ENCODE measurements around the gene ZNF462. TPM values are rescaled to one million over a fixed set of nuclear protein-coding genes. Genes with fewer than 3 reads are reported as not detected.

Gene ZNF462
- total and polyA plus RNA-seq, 2 of the 4 experiments (the other 2 are of a cell fraction) = 6.1 to 18.8 TPM

DNA sequence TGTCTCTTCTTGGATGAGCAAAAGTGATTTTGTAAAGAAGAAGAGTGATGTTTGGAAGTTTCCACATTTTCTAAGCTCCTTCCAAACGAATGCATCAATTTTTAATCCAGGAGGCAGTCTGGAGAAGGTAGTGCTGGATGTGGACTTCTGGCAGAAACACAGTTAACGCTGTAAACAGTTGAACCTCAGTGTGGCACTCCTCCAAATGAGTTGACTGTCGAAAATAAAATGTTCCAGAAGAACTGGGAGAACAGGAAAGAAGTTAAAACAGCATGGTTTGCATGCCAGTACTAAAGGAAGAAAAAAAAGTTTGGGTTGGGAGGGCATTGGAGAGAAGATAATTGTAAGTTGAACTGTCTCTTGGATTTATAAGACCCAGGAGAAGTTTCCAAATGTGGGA, 6.5 kb downstream of the ZNF462 start:
- 24% methylated on average over 2 of the region's 3 CpGs; no CpG with 5 or more reads in 1 of the 2 experiments for WGBS, 2 experiments (ENCODE audit: extremely low coverage in 2 of 2, insufficient read length in 1 of 2)
- no peak overlapping the region for H3K14ac ChIP-seq (replicated peaks; ENCODE audit: low read depth, low read length)
- H2AFZ ChIP-seq (replicated peaks; ENCODE audit: low read length, poor library complexity) = no peak overlapping the region
- no peak for TF ChIP-seq MAZ (IDR thresholded peaks at IDR 0.05; ENCODE audit: borderline replicate concordance, low read depth, low read length)
- no peak for TF ChIP-seq RAD21 (IDR thresholded peaks at IDR 0.05; ENCODE audit: low read length)
- no peak for TF ChIP-seq CEBPB (IDR thresholded peaks at IDR 0.05; ENCODE audit: low read depth, low read length)
- TF ChIP-seq, protein P1, sequence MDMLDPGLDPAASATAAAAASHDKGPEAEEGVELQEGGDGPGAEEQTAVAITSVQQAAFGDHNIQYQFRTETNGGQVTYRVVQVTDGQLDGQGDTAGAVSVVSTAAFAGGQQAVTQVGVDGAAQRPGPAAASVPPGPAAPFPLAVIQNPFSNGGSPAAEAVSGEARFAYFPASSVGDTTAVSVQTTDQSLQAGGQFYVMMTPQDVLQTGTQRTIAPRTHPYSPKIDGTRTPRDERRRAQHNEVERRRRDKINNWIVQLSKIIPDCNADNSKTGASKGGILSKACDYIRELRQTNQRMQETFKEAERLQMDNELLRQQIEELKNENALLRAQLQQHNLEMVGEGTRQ (IDR thresholded peaks at IDR 0.05; ENCODE audit: low read depth, low read length) = no peak
- H3K4me1 ChIP-seq (ENCODE audit: control insufficient read depth, insufficient read depth, low read length) = peaks cover 11% of the 10 kb centered on the region
- H2BK20ac ChIP-seq (ENCODE audit: low read depth, low read length) = no peak overlapping the region
- ChIA-PET CTCF (no interaction called here), POLR2A (ENCODE audit: unreplicated experiment) (no interaction called here)
- H4K5ac ChIP-seq (ENCODE audit: low read depth, low read length) = no peak overlapping the region; the same call in 1 of the 2 replicates
- no peak overlapping the region for H3K27ac ChIP-seq (ENCODE audit: insufficient read depth, low read length)
- in situ Hi-C loops (cut with MboI; ENCODE audit: low sequenced_read_pairs) (no loop called here), dilution Hi-C loops (cut with HindIII; ENCODE audit: low sequenced_read_pairs, unreplicated experiment) (no loop called here), intact Hi-C loops (cut with micrococcal nuclease) (loop anchor here (10.0 kb wide), 1 partner anchor 415 kb away; the partner anchor contains the start of gene RAD23B)
- no peak overlapping the region for H4K91ac ChIP-seq (ENCODE audit: insufficient read depth, low read depth, low read length)
- DNase-seq = peak; percentile 60
- peaks cover 37 to 58% of the 10 kb centered on the region in 2 experiments for H3K79me1 ChIP-seq (ENCODE audit: low read depth in 1 of 2, low read length in 2 of 2)
- no TSS peak for BruUV-seq (replicated peaks)
- H3K23ac ChIP-seq (ENCODE audit: low read depth, low read length) = no peak overlapping the region
- no peaks in the 10 kb centered on the region for H3K27me3 ChIP-seq (ENCODE audit: control insufficient read depth, insufficient read depth, low read length)
- H2AK5ac ChIP-seq (ENCODE audit: low read depth, low read length) = no peak overlapping the region
- no peak overlapping the region; the same call in 1 of the 2 replicates for H3K18ac ChIP-seq (ENCODE audit: low read depth, low read length)
- no peak overlapping the region for H2BK15ac ChIP-seq (ENCODE audit: low read depth, low read length)
- no peak overlapping the region for H4K8ac ChIP-seq (ENCODE audit: low read depth in 2 of 2, low read length in 2 of 2)
- H3K9me1 ChIP-seq (ENCODE audit: insufficient read depth, low read length) = no peaks in the 10 kb centered on the region
- no peak overlapping the region for H3K4ac ChIP-seq (ENCODE audit: low read depth, low read length)
- no peak overlapping the region for H3K9ac ChIP-seq (ENCODE audit: low read depth, low read length)
- H3K4me3 ChIP-seq (ENCODE audit: insufficient read depth, low read depth, low read length) = no peak overlapping the region
- H3K56ac ChIP-seq (ENCODE audit: extremely low read depth, insufficient read depth, low read length) = no peak overlapping the region
- H4K20me1 ChIP-seq (ENCODE audit: insufficient read depth, low read length) = no peaks in the 10 kb centered on the region
- peak overlapping the region; percentile 12; the same call in 1 of the 2 replicates for H3K4me2 ChIP-seq (ENCODE audit: low read depth, low read length)
- no peaks in the 10 kb centered on the region for H3K9me3 ChIP-seq (ENCODE audit: control insufficient read depth, insufficient read depth, low read length)
- H2BK120ac ChIP-seq (ENCODE audit: low read depth, low read length) = no peak overlapping the region
- no peak overlapping the region for H2AK9ac ChIP-seq (replicated peaks; ENCODE audit: low read depth, low read length, poor library complexity)
- H3K36me3 ChIP-seq (ENCODE audit: control insufficient read depth, insufficient read depth, low read length) = no peaks in the 10 kb centered on the region
- no peak overlapping the region for H2BK5ac ChIP-seq (ENCODE audit: low read depth, low read length, poor library complexity, severe bottlenecking)
- ATAC-seq (ENCODE audit: low read depth) = peak; percentile 53
